Ecto neural progenitor cell (in vitro differentiated cells): ENCODE measurements around the gene RAPSN.
"Not testable (repeated sequence)": the region's sequence is repeated elsewhere in the genome, so short reads cannot be mapped to it uniquely, and the experiment has no call there.

Source experiments
- DNase-seq: peaks from one replicate; pipeline ENCODE4 v3.0.0-alpha.2; 2018; ENCODE audit warnings: low spot score

Gene RAPSN

DNA sequence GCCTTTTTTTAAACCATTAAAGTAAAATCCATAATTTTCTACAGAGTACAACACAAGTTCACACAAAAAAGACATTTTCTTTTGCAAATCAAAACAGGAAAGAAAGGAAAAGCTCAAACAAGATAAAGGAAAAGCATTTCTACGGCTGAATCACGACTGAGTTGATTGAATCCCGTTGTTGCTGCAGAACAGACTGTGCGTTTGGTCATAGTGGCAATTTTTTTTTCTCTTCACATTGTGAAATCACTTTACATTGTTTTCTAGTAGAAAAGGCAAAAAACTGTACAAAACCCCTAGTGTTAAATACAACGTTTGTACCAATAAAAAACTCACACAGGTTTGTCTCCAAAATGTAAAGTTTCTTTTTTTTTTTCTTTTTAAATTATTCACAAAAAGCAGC, 17.3 kb upstream of the RAPSN start:
- DNase-seq: no peak

DNA sequence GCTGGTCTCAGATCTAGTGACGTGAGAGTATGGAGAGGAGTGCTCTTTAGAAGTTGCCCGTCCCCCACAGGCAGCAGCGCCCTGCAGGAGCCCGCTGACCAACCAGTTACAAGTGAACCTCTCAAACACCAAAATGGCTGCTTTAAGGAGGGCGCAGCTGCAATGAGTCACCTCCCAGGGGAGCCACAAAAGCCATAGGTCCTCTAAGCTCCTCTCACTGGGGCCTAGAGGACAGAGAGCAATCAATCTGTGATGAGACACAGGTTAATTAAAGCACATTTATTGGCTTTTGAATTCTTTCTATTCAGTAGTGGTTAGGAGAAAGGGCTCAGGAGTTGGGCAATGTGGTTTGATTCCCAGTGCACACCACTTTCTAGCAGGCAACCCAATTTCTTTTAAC, 15.5 kb upstream of the RAPSN start:
- no peak for DNase-seq

DNA sequence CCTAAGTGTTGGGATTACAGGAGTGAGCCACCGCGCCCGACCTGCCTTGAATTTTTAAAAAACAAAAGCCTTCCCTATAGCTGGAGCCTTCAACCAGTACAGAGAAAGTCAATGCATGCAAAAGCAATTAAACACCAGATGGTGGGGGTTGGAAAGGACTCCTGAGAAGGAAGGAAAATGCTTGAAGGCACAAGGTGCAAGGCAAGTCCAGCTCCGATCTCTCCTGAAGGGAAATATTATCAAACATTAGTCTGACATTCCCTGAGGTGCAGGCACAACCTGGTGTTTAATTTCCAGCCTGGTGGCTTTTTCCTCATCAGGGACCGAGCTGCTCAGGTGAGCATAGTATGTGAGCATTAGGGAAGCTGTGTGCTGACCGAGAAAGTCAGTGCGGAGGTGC, 12.9 kb upstream of the RAPSN start:
- DNase-seq: no peak

DNA sequence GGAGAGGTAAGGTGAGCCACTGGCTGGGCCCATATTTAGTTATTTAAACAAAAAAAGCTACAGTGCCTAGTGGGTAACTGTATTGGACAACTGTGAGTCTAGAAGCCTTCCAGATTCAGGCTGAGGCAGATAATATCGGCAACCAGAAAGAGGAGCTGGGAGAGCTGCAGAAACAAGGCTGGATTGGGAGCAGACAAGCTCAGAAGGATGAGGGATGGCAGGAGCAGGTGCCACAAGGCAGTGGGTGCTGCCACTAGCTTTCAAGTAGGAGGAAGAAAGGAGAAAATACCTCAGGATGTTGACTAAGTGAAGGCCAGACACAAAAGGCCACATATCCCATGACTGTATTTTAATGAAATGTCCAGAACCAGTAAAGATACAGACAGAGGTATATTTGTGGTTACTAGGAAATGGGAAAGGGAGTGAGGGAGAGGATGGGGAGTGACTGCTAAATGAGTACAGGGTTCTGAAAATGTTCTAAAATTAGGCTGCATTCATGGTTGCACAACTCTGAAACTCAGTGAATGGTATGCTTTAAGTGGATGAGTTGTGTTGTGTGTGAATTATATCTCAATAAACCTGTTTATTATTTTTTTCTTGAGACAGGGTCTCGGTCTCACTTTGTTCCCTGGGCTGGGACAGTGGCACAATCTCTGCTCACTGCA, 11.8 kb upstream of the RAPSN start:
- no peak for DNase-seq

DNA sequence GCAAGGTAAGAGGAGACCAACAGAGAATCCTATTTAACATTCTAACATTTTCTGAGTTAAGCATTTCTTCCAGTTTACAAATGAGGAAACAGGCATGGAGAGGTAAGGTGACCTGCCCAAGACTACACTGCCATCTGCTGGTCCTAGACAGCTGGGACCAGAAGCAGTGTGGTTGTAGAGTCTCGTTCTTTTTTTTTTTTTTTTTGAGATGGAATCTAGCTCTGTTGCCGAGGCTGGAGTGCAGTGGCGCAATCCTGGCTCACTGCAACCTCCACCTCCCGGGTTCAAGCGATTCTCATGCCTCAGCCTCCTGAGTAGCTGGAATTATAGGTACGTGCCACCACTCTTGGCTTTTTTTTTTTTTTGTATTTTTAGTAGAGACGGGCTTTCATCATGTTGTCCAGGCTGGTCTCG, 5.3 kb upstream of the RAPSN start:
- not testable (repeated sequence) for DNase-seq

DNA sequence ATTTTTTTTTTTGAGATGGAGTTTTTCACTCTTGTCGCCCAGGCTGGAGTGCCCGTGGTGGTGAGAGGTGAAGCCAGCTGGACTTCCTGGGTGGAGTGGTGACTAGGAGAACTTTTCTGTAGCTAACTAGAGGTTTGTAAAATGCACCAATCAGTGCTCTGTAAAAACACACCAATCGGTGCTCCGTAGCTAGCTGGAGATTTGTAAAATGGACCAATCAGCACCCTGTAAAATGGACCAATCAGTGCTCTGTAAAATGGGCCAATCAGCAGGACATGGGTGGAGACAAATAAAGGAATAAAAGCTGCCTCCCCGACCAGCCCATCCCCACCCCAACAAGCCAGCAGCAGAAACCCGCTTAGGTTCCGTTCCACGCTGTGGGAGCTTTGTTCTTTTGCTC, 4.4 kb upstream of the RAPSN start:
- no peak for DNase-seq

DNA sequence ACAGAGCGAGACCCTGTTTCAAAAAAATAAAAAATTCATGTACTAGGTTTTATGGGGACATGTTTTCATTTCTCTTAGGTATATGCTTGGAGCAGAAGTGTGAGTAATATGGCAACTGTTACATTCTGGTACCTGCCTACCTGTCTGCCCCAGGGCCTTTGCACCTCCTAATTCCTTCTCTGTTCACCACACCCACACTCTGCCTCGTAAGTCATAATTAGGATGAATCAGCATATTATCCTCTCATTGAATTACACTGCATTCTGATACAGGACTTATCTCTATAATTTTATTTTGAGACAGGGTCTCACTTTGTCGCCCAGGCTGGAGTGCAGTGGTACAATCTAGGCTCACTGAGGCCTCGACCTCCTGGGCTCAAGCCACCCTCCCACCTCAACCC, 3.1 kb upstream of the RAPSN start:
- no peak for DNase-seq

DNA sequence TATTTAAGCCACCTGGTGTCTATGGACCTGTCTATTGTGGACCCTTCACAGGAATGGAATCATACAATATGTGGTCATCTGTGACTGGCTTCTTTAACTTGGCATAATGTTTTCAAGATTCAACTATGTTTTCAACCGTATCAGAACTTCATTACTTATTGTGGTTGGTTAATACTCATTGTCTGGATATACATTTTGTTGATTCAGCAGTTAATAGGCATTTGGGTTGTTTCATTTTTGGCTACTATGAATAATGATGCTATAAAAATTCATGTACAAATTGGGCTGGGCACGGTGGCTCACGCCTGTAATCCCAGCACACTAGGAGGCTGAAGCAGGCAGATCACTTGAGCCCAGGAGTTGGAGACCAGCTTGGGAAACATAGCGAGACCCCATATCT, 2.5 kb upstream of the RAPSN start:
- DNase-seq: no peak

DNA sequence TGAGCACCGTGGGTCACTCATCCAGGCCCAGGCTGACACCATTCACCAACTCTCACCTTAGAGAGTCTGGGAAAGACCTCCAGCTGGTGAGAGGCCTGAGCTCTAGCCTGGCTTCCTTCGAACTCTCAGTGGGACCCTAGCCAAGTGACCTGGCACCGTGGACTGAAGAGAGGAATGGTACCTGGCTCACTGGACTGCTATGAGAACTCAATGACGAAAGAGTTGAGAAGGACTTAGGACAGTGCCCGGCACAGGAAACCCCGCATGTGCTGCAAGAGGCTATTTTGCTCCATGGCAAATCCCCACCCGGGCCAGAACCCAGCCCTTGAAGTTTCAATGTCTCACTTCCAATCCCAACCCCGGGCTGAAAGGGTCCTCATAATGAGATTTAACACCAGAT, 605 bp upstream of the RAPSN start:
- no peak for DNase-seq

DNA sequence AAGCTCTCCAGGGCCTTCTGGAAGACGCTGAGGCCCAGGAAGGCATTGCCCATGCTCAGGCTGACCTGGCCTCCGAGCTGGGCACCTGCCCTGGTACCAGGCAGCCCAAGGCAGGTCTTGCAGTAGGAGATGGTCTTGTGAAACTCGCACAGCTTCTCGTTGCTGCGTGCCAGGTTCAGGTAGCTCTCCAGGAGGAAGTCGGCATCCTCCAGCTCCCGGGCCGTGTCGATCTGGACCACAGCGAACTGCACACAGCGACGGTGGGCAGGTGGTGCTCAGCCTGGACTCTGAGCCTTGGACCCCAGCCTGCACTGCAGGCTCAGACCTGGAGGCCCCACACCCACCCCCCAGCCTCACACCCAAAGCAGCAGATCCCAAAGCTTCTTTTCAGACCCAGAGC, 1.0 kb downstream of the RAPSN start:
- DNase-seq: no peak

DNA sequence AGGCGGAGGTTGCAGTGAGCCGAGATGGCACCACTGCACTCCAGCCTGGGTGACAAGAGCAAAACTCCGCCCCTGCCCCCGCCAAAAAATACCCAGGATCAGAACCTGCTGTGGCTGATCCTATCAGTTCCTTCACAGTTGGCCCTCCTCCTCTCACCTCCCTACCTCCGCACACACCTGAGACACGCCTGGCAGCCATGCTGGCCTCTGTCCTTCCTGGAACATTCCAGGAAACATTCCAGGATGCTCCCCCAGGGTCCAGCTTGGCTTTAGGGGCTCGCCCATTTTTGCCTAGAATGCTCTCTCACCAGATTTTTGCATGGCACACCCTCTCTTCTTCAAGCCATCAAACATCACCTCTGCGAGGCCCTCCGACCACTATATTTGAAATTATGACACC, 2.1 kb downstream of the RAPSN start:
- DNase-seq: no peak

DNA sequence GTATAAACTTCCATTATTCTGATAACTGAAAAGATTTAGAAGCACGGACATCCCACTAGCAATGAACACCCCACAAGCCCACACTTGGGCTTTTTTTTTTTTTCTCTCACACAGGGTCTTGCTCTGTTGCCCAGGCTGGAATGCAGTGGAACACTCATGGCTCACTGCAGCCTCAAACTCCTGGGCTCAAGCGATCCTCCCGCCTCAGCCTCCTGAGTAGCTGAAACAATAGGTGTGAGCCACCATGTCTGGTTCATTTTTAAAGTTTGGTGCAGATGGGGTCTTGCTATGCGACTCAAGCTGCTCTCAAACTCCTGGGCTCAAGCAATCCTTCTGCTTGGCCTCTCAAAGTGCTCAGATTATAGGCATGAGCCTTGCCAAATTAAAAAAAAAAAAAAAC, 3.1 kb downstream of the RAPSN start:
- no peak for DNase-seq

DNA sequence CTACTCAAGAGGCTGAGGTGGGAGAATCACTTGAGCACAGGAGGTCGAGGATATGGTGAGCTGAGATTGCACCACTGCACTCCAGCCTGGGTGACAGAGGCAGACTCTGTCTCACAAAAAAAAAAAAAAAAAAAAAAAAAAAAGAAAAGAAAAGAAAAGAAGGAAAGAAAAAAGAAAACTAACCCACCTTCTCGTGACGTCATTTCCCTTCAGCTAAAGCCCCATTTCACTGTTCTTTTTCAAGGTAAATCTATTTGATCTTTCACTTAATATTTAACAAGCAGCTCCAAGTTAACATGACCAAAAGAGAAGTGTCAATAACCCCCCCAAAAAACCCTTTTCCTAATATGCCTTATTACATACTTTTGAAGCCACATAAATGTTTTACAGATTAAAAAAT, 5.1 kb downstream of the RAPSN start:
- DNase-seq: no peak

DNA sequence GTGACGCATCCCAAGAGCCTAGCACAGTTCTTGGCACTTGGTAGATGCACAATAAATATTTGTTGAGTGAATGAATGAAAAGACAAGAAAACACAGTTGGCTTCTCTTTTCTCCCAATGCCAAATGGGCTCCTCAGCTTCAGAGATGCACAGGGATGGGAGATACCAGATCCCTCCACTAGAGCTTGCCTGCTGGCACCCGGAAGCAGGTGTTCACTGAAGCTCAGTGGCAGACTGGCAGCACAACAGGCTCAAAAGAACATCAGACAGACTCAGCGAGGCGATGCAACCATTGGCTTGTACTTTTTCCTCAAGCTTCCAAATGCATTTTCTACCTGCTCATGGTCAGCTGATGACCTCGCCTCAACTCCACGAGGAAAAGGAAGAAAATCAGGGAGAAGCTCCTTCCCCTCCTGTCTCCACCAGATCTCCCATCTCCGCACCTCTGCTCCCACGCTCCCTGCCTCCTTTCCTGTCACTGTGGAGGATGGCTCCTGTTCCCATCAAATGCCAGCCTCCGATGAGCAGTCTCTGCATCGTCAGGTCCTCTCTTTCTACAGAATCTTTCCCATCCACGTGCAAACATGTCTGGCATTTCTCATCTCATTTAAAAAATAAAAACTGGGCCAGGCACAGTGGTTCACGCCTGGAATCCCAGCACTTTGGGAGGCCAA, 5.8 kb downstream of the RAPSN start:
- no peak for DNase-seq

DNA sequence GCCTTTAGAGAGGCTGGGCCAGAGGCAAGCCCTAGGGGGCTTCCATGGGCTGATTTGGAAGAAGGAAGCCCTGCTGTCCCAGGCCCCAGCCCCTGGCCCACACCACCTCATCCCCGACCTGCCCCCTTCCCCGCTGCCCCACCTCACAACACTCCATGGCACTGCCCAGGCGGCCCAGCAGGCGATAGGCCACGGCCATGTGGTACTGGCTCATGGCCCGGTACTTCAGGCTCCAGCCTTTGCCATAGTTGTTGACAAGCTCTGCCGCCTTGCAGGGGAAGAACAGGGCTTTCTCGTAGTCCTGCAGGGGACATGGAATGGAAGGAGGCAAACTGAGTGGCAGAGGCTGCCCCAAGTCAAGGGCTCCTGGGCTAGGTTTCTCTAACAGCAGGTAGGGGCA, 6.4 kb downstream of the RAPSN start:
- no peak for DNase-seq

DNA sequence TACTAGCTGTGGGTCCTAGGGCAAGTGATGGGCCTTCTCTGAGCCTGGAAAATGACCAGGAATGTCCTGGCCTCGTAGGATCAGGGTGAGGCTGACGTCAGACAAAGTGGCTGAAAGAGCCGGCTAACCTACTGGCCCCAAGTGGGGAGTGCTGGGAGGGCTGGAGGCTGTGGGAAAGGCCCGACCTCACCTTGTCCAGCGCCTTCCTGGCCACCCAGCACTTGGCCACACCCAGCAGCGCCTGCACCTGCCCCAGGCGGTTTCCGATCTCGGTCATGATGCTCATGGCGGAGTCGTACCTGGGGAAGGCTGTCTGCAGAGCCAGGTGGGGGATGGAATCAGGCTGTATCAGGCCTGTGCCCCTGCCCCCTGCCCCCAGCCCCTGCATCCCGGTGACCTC, 7.5 kb downstream of the RAPSN start:
- DNase-seq: no peak

DNA sequence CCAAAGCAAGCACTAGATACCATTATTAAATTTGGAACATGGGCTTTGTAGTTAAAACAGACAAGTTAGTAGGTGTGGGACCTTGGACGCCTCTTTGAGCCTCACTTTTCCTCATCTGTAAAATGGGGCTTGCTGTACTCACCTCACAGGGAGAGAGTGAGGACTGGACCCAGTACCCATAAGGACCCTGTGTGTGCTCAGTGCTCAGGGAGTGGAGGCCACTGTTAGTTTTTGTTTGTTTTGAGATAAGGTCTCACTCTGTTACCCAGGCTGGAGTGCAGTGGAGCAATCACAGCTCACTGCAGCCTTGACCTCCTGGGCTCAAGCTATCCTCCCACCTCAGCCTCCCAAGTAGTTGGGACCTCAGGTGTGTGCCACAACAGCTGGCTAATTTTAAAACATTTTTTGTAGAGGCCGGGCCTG, 8.9 kb downstream of the RAPSN start:
- no peak for DNase-seq

DNA sequence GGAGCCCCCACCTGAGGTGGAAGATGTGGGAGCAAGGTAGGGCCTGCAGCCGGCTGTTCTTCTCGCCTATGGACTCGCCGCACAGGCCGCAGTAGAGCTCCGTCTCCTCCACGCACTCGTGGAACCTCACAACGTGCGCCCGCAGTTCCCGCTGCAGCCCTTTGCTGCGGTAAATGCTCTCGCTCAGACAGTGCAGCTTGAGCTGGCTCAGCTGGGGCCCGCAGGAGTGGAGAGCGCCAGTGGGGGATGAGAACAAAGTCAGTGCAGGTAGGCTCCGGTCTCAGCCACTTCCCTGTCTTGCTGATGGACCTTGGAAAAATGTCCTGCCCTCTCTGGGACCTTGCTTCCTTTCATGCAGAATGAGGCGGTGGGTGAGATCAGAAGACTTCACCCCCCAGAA, 10.2 kb downstream of the RAPSN start:
- no peak for DNase-seq

DNA sequence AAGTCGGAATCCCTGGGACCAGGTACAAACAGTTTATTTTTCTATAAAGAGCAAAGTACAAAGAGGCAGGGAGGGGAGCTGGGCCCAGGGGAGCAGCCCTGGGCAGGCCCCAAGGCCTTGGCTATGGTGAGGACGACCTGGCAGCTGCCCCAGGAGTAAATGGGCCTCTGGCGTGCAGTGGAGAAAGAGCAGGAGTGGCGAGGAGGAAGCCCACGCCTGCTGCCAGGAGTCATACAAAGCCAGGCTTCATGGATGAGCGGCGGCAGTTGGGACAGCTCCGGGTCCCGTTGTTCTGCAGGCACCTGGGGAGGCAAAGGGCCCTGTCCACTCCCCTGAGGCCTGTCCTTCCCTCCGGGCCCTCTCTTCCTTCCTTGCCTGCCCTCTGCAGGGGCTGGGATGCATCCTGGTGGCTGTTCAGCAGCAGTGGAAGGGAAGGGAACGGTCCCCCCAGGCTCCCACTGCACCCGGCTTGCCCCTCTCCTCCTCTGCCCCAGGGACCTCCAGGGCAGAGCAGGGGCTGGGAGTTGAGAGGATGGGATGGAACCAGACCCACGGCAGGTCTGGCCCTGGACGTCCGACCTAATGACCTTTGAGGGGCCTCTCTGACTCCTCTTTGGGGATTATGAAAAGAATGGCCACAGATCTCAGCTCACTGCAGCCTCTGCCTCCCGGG, 11.1 kb downstream of the RAPSN start:
- DNase-seq: no peak

DNA sequence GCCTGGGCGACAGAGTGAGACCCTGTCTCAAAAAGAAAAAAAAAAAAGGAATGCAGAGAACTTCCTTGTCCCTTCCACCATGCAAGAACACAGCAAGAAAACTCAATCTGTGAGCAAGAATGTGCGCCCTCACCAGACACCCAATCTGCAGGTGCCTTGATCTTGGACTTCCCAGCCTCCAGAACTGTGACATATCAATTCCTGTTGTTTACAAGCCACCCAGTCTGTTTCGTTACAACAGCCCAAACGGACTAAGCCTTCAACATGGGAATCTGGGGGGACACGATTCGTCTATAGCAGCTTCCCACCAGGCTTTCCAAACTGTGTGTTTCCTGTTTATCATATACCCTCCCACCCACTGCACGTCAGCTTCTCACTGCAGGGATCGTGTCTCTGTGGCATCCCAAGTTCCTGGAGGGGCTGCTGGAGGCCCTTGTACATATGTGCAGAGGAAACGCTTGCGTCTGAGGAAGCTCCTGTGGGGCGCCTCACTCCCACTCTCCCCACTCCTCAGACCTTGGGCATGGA, 11.7 kb downstream of the RAPSN start:
- no peak for DNase-seq

DNA sequence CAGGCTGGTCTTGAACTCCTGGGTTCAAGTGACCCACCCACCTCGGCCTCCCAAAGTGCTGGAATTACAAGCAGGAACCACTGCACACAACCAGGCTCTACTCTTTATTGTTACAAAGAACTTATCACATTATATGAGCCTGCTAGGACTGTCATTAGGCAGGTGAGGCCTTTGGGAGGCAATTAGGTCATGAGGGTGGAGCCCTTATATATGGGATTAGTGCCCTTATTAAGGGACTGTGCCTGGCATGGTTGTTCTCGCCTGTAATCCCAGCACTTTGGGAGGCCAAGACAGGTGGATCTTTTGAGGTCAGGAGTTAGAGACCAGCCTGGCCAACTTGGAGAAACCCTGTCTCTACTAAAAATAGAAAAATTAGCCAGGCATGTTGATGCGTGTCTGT, 12.2 kb downstream of the RAPSN start:
- DNase-seq: no peak

DNA sequence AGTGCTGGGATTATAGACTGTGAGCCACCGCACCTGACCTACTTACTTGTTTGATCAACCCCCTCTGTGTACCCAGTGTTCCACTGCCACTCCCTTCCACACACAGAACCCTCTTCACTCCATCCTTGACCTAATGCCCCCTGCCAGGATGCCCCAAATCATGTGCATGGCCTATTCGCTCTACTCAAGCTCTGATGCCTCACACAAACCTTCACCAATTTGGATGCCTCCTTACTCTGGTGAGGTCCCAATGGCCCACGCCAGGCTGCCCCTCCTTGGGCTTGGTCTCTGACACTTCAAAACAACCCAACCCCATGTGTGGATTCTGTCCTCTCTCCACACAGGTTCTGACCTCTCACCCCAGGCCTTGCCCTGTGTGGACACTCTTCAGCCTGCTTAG, 13.2 kb downstream of the RAPSN start:
- no peak for DNase-seq

DNA sequence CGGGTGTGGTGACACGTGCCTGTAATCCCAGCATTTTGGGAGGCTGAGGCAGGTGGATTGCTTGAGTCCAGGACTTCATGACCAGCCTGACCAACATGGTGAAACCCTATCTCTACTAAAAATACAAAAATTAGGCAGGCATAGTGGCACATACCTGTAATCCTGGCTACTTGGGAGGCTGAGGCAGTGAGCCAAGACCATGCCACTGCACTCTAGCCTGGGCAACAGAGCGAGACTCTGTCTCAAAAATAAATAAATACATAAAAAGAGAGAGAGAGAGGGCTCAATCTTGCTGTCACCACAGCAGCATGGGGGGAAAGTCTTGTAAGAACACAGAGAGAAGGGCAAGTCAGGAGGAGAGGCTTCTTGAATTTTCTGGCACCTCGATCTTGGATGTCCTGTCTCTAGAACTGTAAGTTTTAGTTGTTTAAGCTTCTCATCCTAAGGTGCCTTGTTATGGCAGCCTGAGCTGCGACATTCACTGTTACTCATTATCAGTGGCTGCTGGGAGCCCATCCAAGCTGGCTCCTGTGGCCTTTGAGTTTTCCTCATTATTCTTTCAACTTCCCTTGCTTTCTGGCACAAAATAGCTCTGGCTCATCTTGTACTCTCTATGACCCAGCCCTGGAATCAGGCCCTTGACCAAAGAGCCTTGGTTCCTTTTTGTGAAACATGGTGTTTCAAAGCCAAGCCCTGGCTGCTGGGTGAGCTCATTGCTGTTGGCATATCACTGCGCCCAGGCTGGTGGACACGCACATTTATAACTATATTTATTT, 14.7 kb downstream of the RAPSN start:
- no peak for DNase-seq
